Measurements from ENCODE around the gene ZNF442.

Gene ZNF442

GRCh38 chr19:12345197-12345596 is 20.3 kb downstream of the ZNF442 start:
- TF ChIP-seq EZH2phosphoT487 (IDR thresholded peaks at IDR 0.05; ENCODE audit: low read depth) (no peak), CTCF (IDR thresholded peaks at IDR 0.05; ENCODE audit: low read depth, low read length) (no peak)
- Histone ChIP-seq H3K79me2 (ENCODE audit: low read length) (no peaks in the 10 kb centered on the region), H3K27ac (ENCODE audit: low read length) (no peak overlapping the region), H3K36me3 (replicated peaks; ENCODE audit: low read depth, low read length) (no peaks in the 10 kb centered on the region), H3K4me1 (ENCODE audit: low read length) (no peaks in the 10 kb centered on the region), H3K27me3 (ENCODE audit: low read depth, low read length) (no peaks in the 10 kb centered on the region), H4K20me1 (ENCODE audit: insufficient read depth, low read length) (no peaks in the 10 kb centered on the region), H3K4me2 (ENCODE audit: low read length) (no peak overlapping the region), H3K9ac (ENCODE audit: low read length) (no peak overlapping the region), H2AFZ (ENCODE audit: low read depth, low read length) (no peak overlapping the region), H3K4me3 (ENCODE audit: low read length) (no peak overlapping the region), H3K9me3 (ENCODE audit: insufficient read depth, low read length) (peaks cover 22% of the 10 kb centered on the region)

DNA sequence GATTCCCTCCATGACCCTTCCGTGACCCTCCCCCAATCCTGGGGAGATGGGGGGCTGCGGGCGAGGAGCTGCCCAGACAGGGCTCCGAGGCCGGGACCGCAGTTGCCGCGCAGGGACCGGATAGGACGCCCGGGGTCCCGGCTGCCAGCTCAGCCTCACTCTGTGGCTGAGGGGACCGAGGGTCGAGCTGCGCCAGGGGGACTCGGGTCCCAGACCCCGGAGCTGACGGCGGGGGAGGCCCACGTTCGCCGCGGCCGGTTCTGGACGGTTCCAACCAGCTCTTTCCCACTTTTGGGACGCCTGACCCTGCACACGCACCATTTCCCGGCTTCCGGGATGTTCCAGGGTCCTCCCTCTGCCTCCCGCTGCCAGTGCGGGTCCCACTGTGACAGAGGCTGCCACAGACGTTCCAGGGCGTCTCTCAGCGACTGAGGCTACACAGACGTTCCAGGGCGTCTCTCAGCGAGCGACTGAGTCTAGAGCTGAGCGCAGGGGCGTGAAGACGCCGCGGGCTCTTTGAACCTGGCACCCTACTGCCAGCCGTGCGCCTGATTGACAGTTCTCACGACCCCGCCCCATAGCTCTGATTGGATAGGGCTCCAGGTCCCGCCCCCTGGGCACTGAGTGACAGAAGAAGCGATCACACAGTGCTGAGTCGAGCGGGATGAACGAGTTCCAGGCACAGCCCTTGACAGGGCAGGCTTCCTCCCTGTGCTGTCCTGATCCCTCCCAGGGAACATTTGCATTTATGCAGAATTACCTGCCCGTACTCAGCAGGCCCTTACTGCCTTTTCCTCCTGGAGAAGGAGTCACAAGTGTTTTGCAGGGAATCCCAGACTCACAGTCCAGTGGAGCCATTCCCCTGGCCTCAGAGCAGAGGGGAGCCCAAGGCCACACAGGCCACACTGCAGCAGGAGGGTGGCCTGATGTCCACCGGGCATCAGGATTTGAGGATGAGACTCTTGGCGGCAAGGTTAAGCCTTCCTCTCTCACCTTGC is 32.0 kb downstream of the ZNF442 start, which contains the start of gene ZNF563:
Gene ZNF563, minus strand, starts transcription at position 472 of the 998 bp plus-strand sequence. Its CDS starts 151 bp downstream, at position 321.
- peak within 1 kb of the TSS; percentile 97 for H2AFZ ChIP-seq (ENCODE audit: low read depth, low read length)
- H3K27me3 ChIP-seq (ENCODE audit: low read depth, low read length): no peaks in the 10 kb centered on the region
- no peaks in the 10 kb centered on the region for H3K9me3 ChIP-seq (ENCODE audit: insufficient read depth, low read length)
- peak within 1 kb of the TSS; percentile 81 for H3K9ac ChIP-seq (ENCODE audit: low read length)
- H3K27ac ChIP-seq (ENCODE audit: low read length): peak within 1 kb of the TSS; percentile 60
- no peaks in the 10 kb centered on the region for H4K20me1 ChIP-seq (ENCODE audit: insufficient read depth, low read length)
- peak within 1 kb of the TSS; percentile 91 for H3K4me2 ChIP-seq (ENCODE audit: low read length)
- peaks cover 22% of the 10 kb centered on the region for H3K4me1 ChIP-seq (ENCODE audit: low read length)
- H3K36me3 ChIP-seq (replicated peaks; ENCODE audit: low read depth, low read length): no peaks in the 10 kb centered on the region
- H3K79me2 ChIP-seq (ENCODE audit: low read length): peaks cover 7% of the 10 kb centered on the region; the same call in 1 of the 2 replicates
- no peak for TF ChIP-seq EZH2phosphoT487 (IDR thresholded peaks at IDR 0.05; ENCODE audit: low read depth)
- no peak for TF ChIP-seq CTCF (IDR thresholded peaks at IDR 0.05; ENCODE audit: low read depth, low read length)
- peak within 1 kb of the TSS; percentile 81 for H3K4me3 ChIP-seq (ENCODE audit: low read length)

- peaks cover 3% of the 10 kb centered on the region for H3K36me3 ChIP-seq (replicated peaks; ENCODE audit: low read depth, low read length)
- no peak overlapping the region for H3K27ac ChIP-seq (ENCODE audit: low read length)
- peak overlapping the region; percentile 91 for H3K4me2 ChIP-seq (ENCODE audit: low read length)
- H2AFZ ChIP-seq (ENCODE audit: low read depth, low read length): no peak overlapping the region
- H3K9ac ChIP-seq (ENCODE audit: low read length): peak overlapping the region; percentile 17; the same call in 1 of the 2 replicates
- H3K4me1 ChIP-seq (ENCODE audit: low read length): peaks cover 22% of the 10 kb centered on the region
- no peak for TF ChIP-seq CTCF (IDR thresholded peaks at IDR 0.05; ENCODE audit: low read depth, low read length)
- no peak for TF ChIP-seq EZH2phosphoT487 (IDR thresholded peaks at IDR 0.05; ENCODE audit: low read depth)
- peak overlapping the region; percentile 81 for H3K4me3 ChIP-seq (ENCODE audit: low read length)
- H3K79me2 ChIP-seq (ENCODE audit: low read length): peaks cover 7% of the 10 kb centered on the region; the same call in 1 of the 2 replicates
- H3K9me3 ChIP-seq (ENCODE audit: insufficient read depth, low read length): no peaks in the 10 kb centered on the region
- H4K20me1 ChIP-seq (ENCODE audit: insufficient read depth, low read length): no peaks in the 10 kb centered on the region
- no peaks in the 10 kb centered on the region for H3K27me3 ChIP-seq (ENCODE audit: low read depth, low read length)
Observed at GRCh38 chr19:12331211-12331941, 34.1 kb downstream of the ZNF442 start.

DNA sequence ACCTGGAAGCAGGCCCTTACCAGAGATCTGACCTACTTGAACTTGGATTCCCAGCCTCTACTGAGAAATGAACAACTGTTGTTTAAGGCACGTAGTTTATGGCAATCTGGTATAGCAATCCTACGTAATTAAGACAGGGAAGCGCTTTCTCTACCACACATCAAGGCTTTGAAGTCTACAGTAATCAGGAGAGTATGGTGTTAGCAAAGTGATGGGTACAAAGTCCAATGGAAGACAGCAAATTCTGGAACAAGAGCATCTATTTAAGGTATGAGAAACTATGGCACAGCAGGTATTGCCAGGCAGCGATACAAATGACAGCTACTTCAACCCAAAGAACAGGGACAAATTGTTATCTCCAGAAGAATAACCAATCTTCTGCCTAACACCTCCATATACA is 35.1 kb downstream of the ZNF442 start:
- peaks cover 3% of the 10 kb centered on the region for H3K36me3 ChIP-seq (replicated peaks; ENCODE audit: low read depth, low read length)
- H3K4me1 ChIP-seq (ENCODE audit: low read length): peaks cover 22% of the 10 kb centered on the region
- TF ChIP-seq EZH2phosphoT487 (IDR thresholded peaks at IDR 0.05; ENCODE audit: low read depth) (no peak), CTCF (IDR thresholded peaks at IDR 0.05; ENCODE audit: low read depth, low read length) (no peak)
- H3K4me3 ChIP-seq (ENCODE audit: low read length): no peak overlapping the region
- no peaks in the 10 kb centered on the region for H3K9me3 ChIP-seq (ENCODE audit: insufficient read depth, low read length)
- no peak overlapping the region for H2AFZ ChIP-seq (ENCODE audit: low read depth, low read length)
- H3K9ac ChIP-seq (ENCODE audit: low read length): no peak overlapping the region
- H3K27me3 ChIP-seq (ENCODE audit: low read depth, low read length): no peaks in the 10 kb centered on the region
- peaks cover 7% of the 10 kb centered on the region; the same call in 1 of the 2 replicates for H3K79me2 ChIP-seq (ENCODE audit: low read length)
- no peak overlapping the region for H3K4me2 ChIP-seq (ENCODE audit: low read length)
- no peaks in the 10 kb centered on the region for H4K20me1 ChIP-seq (ENCODE audit: insufficient read depth, low read length)
- no peak overlapping the region for H3K27ac ChIP-seq (ENCODE audit: low read length)

Measured in OCI-LY3 (cell line).